ENCODE data around the gene AGMAT.
A peak's percentile ranks its signal among the peaks of the same experiment; 100 is the strongest.

Gene AGMAT

GRCh38 chr1:15524283-15525049, 60.4 kb downstream of the AGMAT start:
- Histone ChIP-seq H3K9me3 (ENCODE audit: severe bottlenecking) (no peaks in the 10 kb centered on the region), H3K4me3 (ENCODE audit: low read depth, low read length) (peak overlapping the region; percentile 70), H3K36me3 (peaks cover 7% of the 10 kb centered on the region; the same call in 1 of the 2 replicates), H3K27me3 (ENCODE audit: insufficient read depth, low read depth, severe bottlenecking) (no peaks in the 10 kb centered on the region), H3K27ac (peak overlapping the region; percentile 97)
- peak; percentile 99 for DNase-seq
- TF ChIP-seq CTCF (IDR thresholded peaks at IDR 0.05; ENCODE audit: low read depth, low read length) = no peak

GRCh38 chr1:15524021-15524282, 60.9 kb downstream of the AGMAT start, which contains the start of gene CASP9:
Gene CASP9, minus strand, starts transcription at chr1:15524215. Its CDS starts 15 bp downstream, at chr1:15524200.
- peak within 1 kb of the TSS; percentile 97 for H3K27ac ChIP-seq
- no peaks in the 10 kb centered on the region for H3K9me3 ChIP-seq (ENCODE audit: severe bottlenecking)
- TF ChIP-seq CTCF (IDR thresholded peaks at IDR 0.05; ENCODE audit: low read depth, low read length) = no peak
- DNase-seq = no peak
- peak within 1 kb of the TSS; percentile 93 for H3K4me3 ChIP-seq (ENCODE audit: low read depth, low read length)
- no peaks in the 10 kb centered on the region for H3K27me3 ChIP-seq (ENCODE audit: insufficient read depth, low read depth, severe bottlenecking)
- peaks cover 3% of the 10 kb centered on the region; the same call in 1 of the 2 replicates for H3K36me3 ChIP-seq

- no peak for DNase-seq
- no peaks in the 10 kb centered on the region for H3K9me3 ChIP-seq (ENCODE audit: severe bottlenecking)
- peak overlapping the region; percentile 85 for H3K27ac ChIP-seq
- peak overlapping the region; percentile 70 for H3K4me3 ChIP-seq (ENCODE audit: low read depth, low read length)
- no peaks in the 10 kb centered on the region for H3K27me3 ChIP-seq (ENCODE audit: insufficient read depth, low read depth, severe bottlenecking)
- TF ChIP-seq CTCF (IDR thresholded peaks at IDR 0.05; ENCODE audit: low read depth, low read length) = no peak
- H3K36me3 ChIP-seq = 0 out of 2 replicates have a peak, but pooled peaks cover 2% of the 10 kb centered on the region
These were observed 61.5 kb downstream of the AGMAT start for GRCh38 chr1:15523104-15524020.

- no peak for TF ChIP-seq CTCF (IDR thresholded peaks at IDR 0.05; ENCODE audit: low read depth, low read length)
- no peak overlapping the region for H3K4me3 ChIP-seq (ENCODE audit: low read depth, low read length)
- no peaks in the 10 kb centered on the region for H3K9me3 ChIP-seq (ENCODE audit: severe bottlenecking)
- H3K36me3 ChIP-seq = 0 out of 2 replicates have a peak, but pooled peaks cover 2% of the 10 kb centered on the region
- H3K27me3 ChIP-seq (ENCODE audit: insufficient read depth, low read depth, severe bottlenecking) = no peaks in the 10 kb centered on the region
- no peak for DNase-seq
- H3K27ac ChIP-seq = no peak overlapping the region
These were observed 62.3 kb downstream of the AGMAT start for GRCh38 chr1:15522551-15522950.

Data from WERI-Rb-1 (cell line).